ENCODE data around the gene SPACA9.

The SPACA9 gene

GRCh38 chr9:132909311-132909710, 30.6 kb downstream of the SPACA9 start:
- DNase-seq (ENCODE audit: low spot score) = no peak

DNA sequence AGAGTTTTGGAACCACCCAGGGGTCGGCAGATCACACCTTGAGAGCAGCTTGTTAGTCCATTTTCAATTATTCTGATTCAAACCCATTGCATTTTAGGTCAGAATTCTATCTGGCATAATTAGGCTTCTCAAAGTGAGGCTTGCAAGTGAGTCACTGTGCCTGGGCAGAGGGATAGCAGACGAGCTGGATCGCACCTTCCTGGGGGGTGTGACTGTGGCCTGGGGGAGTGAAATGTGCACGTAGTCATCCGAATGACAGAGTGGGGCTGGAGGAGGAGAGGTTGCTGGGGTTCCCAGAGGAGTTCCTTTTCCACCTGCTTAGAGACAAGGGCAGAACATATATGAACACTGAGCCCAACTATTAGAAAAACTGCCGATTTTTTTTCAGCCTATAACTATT, 31.7 kb downstream of the SPACA9 start:
- DNase-seq (ENCODE audit: low spot score) (no peak), ATAC-seq (ENCODE audit: low read depth) (no peak)
- H3K4me1 ChIP-seq (ENCODE audit: insufficient read depth, poor library complexity, severe bottlenecking) = no peaks in the 10 kb centered on the region
- TF ChIP-seq CTCF (IDR thresholded peaks at IDR 0.05; ENCODE audit: poor library complexity, severe bottlenecking) = no peak
- no peaks in the 10 kb centered on the region for H3K27me3 ChIP-seq (ENCODE audit: insufficient read depth, poor library complexity, severe bottlenecking)
- no peak overlapping the region for H3K27ac ChIP-seq (ENCODE audit: poor library complexity, severe bottlenecking)
- H3K36me3 ChIP-seq (ENCODE audit: low read depth) = peaks cover 35% of the 10 kb centered on the region
- no peaks in the 10 kb centered on the region for H3K9me3 ChIP-seq (ENCODE audit: severe bottlenecking)
- no peak overlapping the region for H3K4me3 ChIP-seq (ENCODE audit: severe bottlenecking)

More at GRCh38 chr9:132909311-132909710, 30.6 kb downstream of the SPACA9 start:
- ATAC-seq (ENCODE audit: low read depth) = no peak
- Histone ChIP-seq H3K4me3 (ENCODE audit: severe bottlenecking) (no peak overlapping the region), H3K36me3 (ENCODE audit: low read depth) (peaks cover 34% of the 10 kb centered on the region), H3K9me3 (ENCODE audit: severe bottlenecking) (no peaks in the 10 kb centered on the region), H3K4me1 (ENCODE audit: insufficient read depth, poor library complexity, severe bottlenecking) (no peaks in the 10 kb centered on the region), H3K27ac (ENCODE audit: poor library complexity, severe bottlenecking) (no peak overlapping the region), H3K27me3 (ENCODE audit: insufficient read depth, poor library complexity, severe bottlenecking) (no peaks in the 10 kb centered on the region)
- TF ChIP-seq CTCF (IDR thresholded peaks at IDR 0.05; ENCODE audit: poor library complexity, severe bottlenecking) = no peak

- no peak for ATAC-seq (ENCODE audit: low read depth)
- DNase-seq (ENCODE audit: low spot score) = no peak
- Histone ChIP-seq H3K4me3 (ENCODE audit: severe bottlenecking) (no peak overlapping the region), H3K9me3 (ENCODE audit: severe bottlenecking) (no peaks in the 10 kb centered on the region), H3K4me1 (ENCODE audit: insufficient read depth, poor library complexity, severe bottlenecking) (no peaks in the 10 kb centered on the region), H3K27ac (ENCODE audit: poor library complexity, severe bottlenecking) (no peak overlapping the region), H3K36me3 (ENCODE audit: low read depth) (peaks cover 41% of the 10 kb centered on the region), H3K27me3 (ENCODE audit: insufficient read depth, poor library complexity, severe bottlenecking) (no peaks in the 10 kb centered on the region)
- TF ChIP-seq CTCF (IDR thresholded peaks at IDR 0.05; ENCODE audit: poor library complexity, severe bottlenecking) = no peak
Observed at GRCh38 chr9:132912131-132912530, 33.4 kb downstream of the SPACA9 start.

- H3K9me3 ChIP-seq (ENCODE audit: severe bottlenecking) = no peaks in the 10 kb centered on the region
- H3K27ac ChIP-seq (ENCODE audit: poor library complexity, severe bottlenecking) = no peak overlapping the region
- no peak for TF ChIP-seq CTCF (IDR thresholded peaks at IDR 0.05; ENCODE audit: poor library complexity, severe bottlenecking)
- H3K27me3 ChIP-seq (ENCODE audit: insufficient read depth, poor library complexity, severe bottlenecking) = no peaks in the 10 kb centered on the region
- ATAC-seq (ENCODE audit: low read depth) = no peak
- H3K36me3 ChIP-seq (ENCODE audit: low read depth) = peaks cover 37% of the 10 kb centered on the region
- H3K4me1 ChIP-seq (ENCODE audit: insufficient read depth, poor library complexity, severe bottlenecking) = no peaks in the 10 kb centered on the region
- DNase-seq (ENCODE audit: low spot score) = no peak
- H3K4me3 ChIP-seq (ENCODE audit: severe bottlenecking) = no peak overlapping the region
Observed at GRCh38 chr9:132914924-132915323, 36.2 kb downstream of the SPACA9 start.

- ATAC-seq (ENCODE audit: low read depth) (no peak), DNase-seq (ENCODE audit: low spot score) (no peak)
- Histone ChIP-seq H3K9me3 (ENCODE audit: severe bottlenecking) (no peaks in the 10 kb centered on the region), H3K4me1 (ENCODE audit: insufficient read depth, poor library complexity, severe bottlenecking) (peaks cover 13% of the 10 kb centered on the region), H3K36me3 (ENCODE audit: low read depth) (peaks cover 58% of the 10 kb centered on the region), H3K4me3 (ENCODE audit: severe bottlenecking) (no peak overlapping the region), H3K27me3 (ENCODE audit: insufficient read depth, poor library complexity, severe bottlenecking) (no peaks in the 10 kb centered on the region), H3K27ac (ENCODE audit: poor library complexity, severe bottlenecking) (no peak overlapping the region)
- no peak for TF ChIP-seq CTCF (IDR thresholded peaks at IDR 0.05; ENCODE audit: poor library complexity, severe bottlenecking)
Observed at GRCh38 chr9:132919614-132920268, 41.0 kb downstream of the SPACA9 start.
